ENCODE measurements around the gene ADAMTSL1. TPM values are rescaled to one million over a fixed set of nuclear protein-coding genes. Genes with fewer than 3 reads are reported as not detected.

Gene ADAMTSL1
- polyA plus RNA-seq, 1 experiment, result 17.2 TPM

GRCh38 chr9:18793122-18793521 lies 319.2 kb downstream of the ADAMTSL1 start:
- CTCF ChIA-PET, result interaction anchor here (1.0 to 3.0 kb wide), 3 partner anchors 8 to 350 kb away, joined by 4 to 11 read pairs (median 5); no protein-coding TSS in a partner anchor
- DNase-seq (ENCODE audit: low read depth), result no peak
- POLR2A ChIA-PET, result no interaction called here
- Histone ChIP-seq H3K36me3 (ENCODE audit: control insufficient read depth, insufficient read depth, low read length) (no peaks in the 10 kb centered on the region), H3K27me3 (ENCODE audit: control insufficient read depth, insufficient read depth, low read length) (no peaks in the 10 kb centered on the region), H3K4me3 (ENCODE audit: low read depth, low read length) (no peak overlapping the region)
- no peak for TF ChIP-seq CTCF (IDR thresholded peaks at IDR 0.05; ENCODE audit: insufficient read depth, low read depth, low read length)

GRCh38 chr9:18795947-18796671 lies 322.2 kb downstream of the ADAMTSL1 start:
- CTCF ChIA-PET, result no interaction called here
- TF ChIP-seq CTCF (IDR thresholded peaks at IDR 0.05; ENCODE audit: insufficient read depth, low read depth, low read length), result no peak
- peak; percentile 28 for DNase-seq (ENCODE audit: low read depth)
- Histone ChIP-seq H3K4me3 (ENCODE audit: low read depth, low read length) (no peak overlapping the region), H3K36me3 (ENCODE audit: control insufficient read depth, insufficient read depth, low read length) (no peaks in the 10 kb centered on the region), H3K27me3 (ENCODE audit: control insufficient read depth, insufficient read depth, low read length) (no peaks in the 10 kb centered on the region)
- POLR2A ChIA-PET, result interaction anchor here (0.8 kb wide), 1 partner anchor 163 kb away, joined by 4 read pairs; no protein-coding TSS in a partner anchor

- Histone ChIP-seq H3K27me3 (ENCODE audit: control insufficient read depth, insufficient read depth, low read length) (no peaks in the 10 kb centered on the region), H3K4me3 (ENCODE audit: low read depth, low read length) (no peak overlapping the region), H3K36me3 (ENCODE audit: control insufficient read depth, insufficient read depth, low read length) (no peaks in the 10 kb centered on the region)
- no peak for TF ChIP-seq CTCF (IDR thresholded peaks at IDR 0.05; ENCODE audit: insufficient read depth, low read depth, low read length)
- no peak for DNase-seq (ENCODE audit: low read depth)
- CTCF ChIA-PET, result no interaction called here
- POLR2A ChIA-PET, result no interaction called here
Measured at GRCh38 chr9:18796696-18797270, 322.8 kb downstream of the ADAMTSL1 start.

DNA sequence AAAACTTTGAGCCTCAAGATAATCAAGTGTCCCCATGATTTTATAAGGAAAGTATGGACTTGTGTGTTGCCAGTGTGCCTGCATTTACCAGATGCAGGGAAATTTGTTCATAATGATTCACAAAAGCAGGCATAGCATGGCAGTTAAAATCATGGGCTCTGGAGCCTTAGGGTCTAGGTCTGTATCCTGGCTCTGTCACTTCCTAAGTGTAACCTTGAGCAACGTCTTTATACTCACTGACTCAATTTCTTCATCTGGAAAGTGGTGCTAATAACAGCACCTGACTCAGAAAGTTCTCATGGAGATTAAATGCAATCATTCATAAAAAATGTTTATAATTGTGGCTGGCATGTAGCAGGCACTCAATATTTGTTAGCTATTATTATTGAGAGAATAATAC lies 324.2 kb downstream of the ADAMTSL1 start:
- ChIA-PET POLR2A (no interaction called here), CTCF (no interaction called here)
- DNase-seq (ENCODE audit: low read depth), result no peak
- Histone ChIP-seq H3K4me3 (ENCODE audit: low read depth, low read length) (no peak overlapping the region), H3K36me3 (ENCODE audit: control insufficient read depth, insufficient read depth, low read length) (no peaks in the 10 kb centered on the region), H3K27me3 (ENCODE audit: control insufficient read depth, insufficient read depth, low read length) (no peaks in the 10 kb centered on the region)
- no peak for TF ChIP-seq CTCF (IDR thresholded peaks at IDR 0.05; ENCODE audit: insufficient read depth, low read depth, low read length)

GRCh38 chr9:18798508-18799290 lies 324.7 kb downstream of the ADAMTSL1 start:
- POLR2A ChIA-PET, result no interaction called here
- CTCF ChIA-PET, result interaction anchor here (1.0 kb wide), 1 partner anchor 146 kb away, joined by 4 read pairs; no protein-coding TSS in a partner anchor
- Histone ChIP-seq H3K36me3 (ENCODE audit: control insufficient read depth, insufficient read depth, low read length) (no peaks in the 10 kb centered on the region), H3K4me3 (ENCODE audit: low read depth, low read length) (no peak overlapping the region), H3K27me3 (ENCODE audit: control insufficient read depth, insufficient read depth, low read length) (no peaks in the 10 kb centered on the region)
- no peak for DNase-seq (ENCODE audit: low read depth)
- TF ChIP-seq CTCF (IDR thresholded peaks at IDR 0.05; ENCODE audit: insufficient read depth, low read depth, low read length), result no peak
